ENCODE results near the gene UNC93B1.

Gene UNC93B1, protein sequence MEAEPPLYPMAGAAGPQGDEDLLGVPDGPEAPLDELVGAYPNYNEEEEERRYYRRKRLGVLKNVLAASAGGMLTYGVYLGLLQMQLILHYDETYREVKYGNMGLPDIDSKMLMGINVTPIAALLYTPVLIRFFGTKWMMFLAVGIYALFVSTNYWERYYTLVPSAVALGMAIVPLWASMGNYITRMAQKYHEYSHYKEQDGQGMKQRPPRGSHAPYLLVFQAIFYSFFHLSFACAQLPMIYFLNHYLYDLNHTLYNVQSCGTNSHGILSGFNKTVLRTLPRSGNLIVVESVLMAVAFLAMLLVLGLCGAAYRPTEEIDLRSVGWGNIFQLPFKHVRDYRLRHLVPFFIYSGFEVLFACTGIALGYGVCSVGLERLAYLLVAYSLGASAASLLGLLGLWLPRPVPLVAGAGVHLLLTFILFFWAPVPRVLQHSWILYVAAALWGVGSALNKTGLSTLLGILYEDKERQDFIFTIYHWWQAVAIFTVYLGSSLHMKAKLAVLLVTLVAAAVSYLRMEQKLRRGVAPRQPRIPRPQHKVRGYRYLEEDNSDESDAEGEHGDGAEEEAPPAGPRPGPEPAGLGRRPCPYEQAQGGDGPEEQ

DNA sequence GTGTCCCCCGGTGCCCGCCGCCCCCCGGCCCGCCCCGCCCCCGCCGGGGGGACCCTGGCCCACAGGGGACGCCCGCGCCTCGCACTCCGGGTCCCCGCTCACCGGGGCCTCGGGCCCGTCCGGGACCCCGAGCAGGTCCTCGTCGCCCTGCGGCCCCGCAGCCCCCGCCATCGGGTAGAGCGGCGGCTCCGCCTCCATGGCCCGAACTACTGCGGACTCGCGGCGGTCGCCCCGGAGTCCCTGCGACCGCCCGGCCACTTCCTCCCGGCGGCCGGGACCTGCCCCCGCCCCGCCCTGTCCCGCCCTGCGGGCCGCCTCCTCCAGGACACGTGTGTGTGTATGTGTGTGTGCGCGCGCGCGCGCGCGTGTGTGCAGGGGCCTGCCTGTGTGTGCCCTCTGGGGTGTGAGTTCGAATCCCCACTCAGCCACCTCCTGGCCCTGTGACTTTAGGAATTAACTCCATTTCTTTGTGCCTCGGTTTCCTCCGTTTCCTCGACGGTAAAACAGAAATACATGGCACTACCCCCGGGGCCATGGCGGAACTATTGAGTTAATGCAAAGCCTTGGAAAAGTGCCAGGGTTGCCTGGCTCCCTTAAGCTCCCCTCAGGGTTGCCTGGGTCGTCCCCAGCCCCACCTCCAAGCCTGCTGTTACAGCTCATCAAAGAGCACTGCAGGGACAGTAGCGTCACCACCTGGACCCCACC lies at the start of gene UNC93B1:
TSS of gene UNC93B1 (minus strand) at position 252 of the 705 bp plus-strand sequence. CDS start at position 198, 54 bp downstream.
- Mint-ChIP-seq H3K9me3 (no peaks in the 10 kb centered on the region), H3K4me1 (peaks cover 20% of the 10 kb centered on the region), H3K4me3 (peak within 1 kb of the TSS; percentile 86), H3K27me3 (no peaks in the 10 kb centered on the region), H3K27ac (peak within 1 kb of the TSS; percentile 56), H3K36me3 (no peaks in the 10 kb centered on the region)

DNA sequence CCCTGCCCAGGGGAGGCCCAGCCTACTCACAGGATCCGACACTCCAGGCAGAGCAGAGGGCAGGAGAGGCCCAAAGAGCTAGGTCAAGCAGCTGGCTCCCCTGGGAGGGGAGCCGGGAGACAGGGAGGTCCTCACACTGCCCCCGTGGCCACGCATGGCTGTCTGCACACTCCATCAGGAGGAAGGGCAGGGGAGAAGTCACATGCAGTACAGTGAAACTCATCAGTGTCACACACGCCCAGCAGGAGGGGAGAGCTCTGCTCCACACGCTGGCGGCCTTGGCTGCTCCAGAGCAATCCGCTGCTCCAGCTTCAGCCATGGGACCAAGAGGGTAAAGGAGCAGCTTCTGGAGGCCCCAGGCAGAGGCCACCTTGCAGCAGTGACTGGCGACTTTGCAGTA lies 49.2 kb upstream of the UNC93B1 start:
- Mint-ChIP-seq H3K4me1 (no peaks in the 10 kb centered on the region), H3K27me3 (no peaks in the 10 kb centered on the region), H3K27ac (no peak overlapping the region)

DNA sequence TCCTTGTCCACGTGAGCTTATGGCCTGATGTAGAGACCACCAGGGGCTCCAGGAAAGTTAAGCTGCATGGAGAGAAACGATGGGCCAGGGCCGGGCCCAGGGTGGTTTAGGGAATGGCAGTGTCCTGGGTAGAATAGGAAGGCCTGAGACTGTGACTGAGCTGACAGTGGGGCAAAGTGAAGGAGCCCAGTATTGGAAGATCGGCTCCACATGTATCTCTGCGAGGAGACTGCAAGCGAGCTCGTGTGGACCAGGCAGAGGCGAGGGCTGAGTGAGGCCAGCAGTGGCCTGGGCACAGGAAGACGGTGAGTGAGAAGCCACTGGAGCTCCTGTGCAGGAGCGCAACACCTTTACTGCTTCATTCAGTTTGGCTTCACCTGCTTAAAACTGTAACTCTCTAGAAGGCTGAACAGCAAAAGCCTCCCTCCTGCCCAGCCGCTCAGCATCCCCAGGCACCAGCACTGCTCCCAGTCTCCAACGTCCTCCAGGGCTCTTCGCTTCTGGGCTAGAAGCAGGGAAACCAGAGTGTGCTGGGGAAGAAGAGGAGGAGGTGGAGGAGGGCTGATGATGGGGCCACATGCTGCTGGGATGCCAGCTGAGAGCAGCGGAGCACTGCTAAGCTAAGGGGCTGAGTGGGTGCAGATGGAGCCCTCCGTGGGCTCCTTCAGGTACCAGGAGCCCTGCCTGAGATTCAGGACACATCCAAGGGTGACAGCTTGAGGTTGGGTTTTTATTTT lies 48.4 kb upstream of the UNC93B1 start:
- H3K4me3 Mint-ChIP-seq: no peak overlapping the region
- H3K4me1 Mint-ChIP-seq: no peaks in the 10 kb centered on the region
- no peaks in the 10 kb centered on the region for H3K9me3 Mint-ChIP-seq
- no peak overlapping the region for H3K27ac Mint-ChIP-seq
- H3K36me3 Mint-ChIP-seq: no peaks in the 10 kb centered on the region
- no peaks in the 10 kb centered on the region for H3K27me3 Mint-ChIP-seq

More for the DNA sequence above, 49.2 kb upstream of the UNC93B1 start:
- H3K4me3 Mint-ChIP-seq: no peak overlapping the region
- H3K9me3 Mint-ChIP-seq: no peaks in the 10 kb centered on the region
- H3K36me3 Mint-ChIP-seq: no peaks in the 10 kb centered on the region

DNA sequence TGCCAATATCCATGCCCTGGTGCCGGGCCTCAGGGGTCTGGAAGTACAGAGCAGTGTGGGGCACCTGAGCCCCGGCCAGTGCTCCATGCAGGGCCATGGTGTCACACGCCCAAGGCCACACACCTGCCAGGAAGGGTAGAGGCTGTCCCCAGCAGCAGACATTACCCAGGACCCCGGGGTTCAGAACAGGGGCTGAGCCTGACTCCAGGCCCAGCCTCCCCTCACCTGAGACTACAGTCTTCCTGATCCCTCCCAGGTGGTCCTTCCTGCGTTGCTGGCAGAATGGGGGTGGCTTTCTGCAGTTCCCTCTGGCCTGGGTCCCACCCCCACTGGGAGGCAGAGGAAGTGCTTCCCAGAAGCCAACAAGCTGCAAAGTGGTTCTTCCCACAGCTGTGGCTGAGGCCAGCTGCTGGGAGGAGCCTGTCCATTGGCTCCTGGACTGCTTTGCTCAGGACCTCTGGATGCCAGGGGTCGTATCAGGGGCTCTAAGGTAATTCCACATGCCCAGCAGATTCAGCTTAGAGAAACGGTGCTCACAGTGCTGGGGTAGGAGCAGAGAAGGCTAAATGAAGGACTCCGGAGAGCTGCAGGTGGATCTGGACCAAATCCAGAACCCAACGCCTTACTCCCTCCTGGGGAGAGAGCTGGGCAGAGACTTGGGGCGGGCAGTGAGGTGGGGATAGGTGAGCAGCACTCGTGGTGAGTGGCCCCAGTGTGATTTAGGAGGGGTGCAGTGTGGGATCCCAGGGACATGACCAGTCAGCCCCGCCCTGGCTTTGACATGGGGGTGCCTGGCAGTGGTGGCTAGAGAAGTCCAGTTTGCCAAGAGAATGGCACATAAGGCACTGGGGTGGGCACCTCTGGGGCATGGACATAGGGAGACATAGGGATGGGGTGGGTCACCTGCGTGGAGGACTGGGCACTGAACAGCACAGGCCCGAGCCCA lies 47.6 kb upstream of the UNC93B1 start:
- Mint-ChIP-seq H3K27me3 (no peaks in the 10 kb centered on the region), H3K27ac (no peak overlapping the region), H3K4me3 (no peak overlapping the region), H3K36me3 (no peaks in the 10 kb centered on the region), H3K9me3 (no peaks in the 10 kb centered on the region), H3K4me1 (no peaks in the 10 kb centered on the region)

DNA sequence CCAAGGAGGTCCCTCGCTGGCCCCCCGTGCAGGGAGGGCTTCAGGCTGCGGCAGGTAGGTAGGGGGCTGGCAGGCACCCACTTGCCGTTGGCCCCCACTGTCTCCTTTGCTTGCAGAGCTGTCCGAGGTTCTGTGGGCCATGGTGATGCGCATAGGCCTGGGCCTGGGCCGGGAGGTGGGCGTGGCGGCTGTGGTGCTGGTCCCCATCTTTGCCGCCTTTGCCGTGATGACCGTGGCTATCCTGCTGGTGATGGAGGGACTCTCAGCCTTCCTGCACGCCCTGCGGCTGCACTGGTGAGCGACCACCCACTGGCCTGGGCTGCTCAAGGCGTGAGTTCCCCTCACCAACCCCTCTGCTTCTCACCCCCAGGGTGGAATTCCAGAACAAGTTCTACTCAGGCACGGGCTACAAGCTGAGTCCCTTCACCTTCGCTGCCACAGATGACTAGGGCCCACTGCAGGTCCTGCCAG lies 46.5 kb upstream of the UNC93B1 start:
- H3K9me3 Mint-ChIP-seq: no peaks in the 10 kb centered on the region
- H3K4me3 Mint-ChIP-seq: no peak overlapping the region
- H3K4me1 Mint-ChIP-seq: no peaks in the 10 kb centered on the region
- no peaks in the 10 kb centered on the region for H3K27me3 Mint-ChIP-seq
- peak overlapping the region; percentile 43 for H3K27ac Mint-ChIP-seq
- no peaks in the 10 kb centered on the region for H3K36me3 Mint-ChIP-seq

DNA sequence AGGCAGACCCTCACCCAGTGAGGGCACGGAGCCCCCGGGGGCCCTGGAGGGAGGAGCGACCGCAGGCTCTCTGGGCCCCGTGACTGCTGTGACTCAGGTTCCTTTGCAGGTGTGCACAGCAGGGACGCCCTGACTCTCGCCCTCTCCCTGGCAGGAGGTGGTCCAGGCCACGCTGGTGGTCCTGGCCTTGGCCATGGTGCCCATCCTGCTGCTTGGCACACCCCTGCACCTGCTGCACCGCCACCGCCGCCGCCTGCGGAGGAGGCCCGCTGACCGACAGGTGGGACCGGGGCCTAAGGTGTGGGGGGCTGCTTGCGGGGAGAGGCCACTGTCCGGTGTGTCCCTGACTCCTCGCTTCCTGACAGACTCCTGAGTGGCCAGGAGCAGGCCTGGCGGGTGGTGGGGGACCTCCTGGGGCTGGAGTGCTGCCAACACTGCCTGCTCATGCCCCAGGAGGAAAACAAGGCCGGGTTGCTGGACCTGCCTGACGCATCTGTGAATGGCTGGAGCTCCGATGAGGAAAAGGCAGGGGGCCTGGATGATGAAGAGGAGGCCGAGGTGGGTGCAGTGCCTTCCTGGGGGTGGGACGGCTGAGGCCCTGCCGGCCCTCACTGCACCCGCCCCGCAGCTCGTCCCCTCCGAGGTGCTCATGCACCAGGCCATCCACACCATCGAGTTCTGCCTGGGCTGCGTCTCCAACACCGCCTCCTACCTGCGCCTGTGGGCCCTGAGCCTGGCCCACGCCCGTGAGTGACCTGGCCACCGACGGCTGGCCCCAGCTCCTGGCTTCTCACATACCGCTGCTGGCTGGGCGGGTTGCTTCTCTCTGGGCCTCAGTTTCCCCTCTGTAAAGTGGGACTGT lies 45.8 kb upstream of the UNC93B1 start:
- H3K9me3 Mint-ChIP-seq: no peaks in the 10 kb centered on the region
- no peaks in the 10 kb centered on the region for H3K4me1 Mint-ChIP-seq
- H3K27me3 Mint-ChIP-seq: no peaks in the 10 kb centered on the region
- no peaks in the 10 kb centered on the region for H3K36me3 Mint-ChIP-seq
- H3K4me3 Mint-ChIP-seq: no peak overlapping the region
- no peak overlapping the region for H3K27ac Mint-ChIP-seq

DNA sequence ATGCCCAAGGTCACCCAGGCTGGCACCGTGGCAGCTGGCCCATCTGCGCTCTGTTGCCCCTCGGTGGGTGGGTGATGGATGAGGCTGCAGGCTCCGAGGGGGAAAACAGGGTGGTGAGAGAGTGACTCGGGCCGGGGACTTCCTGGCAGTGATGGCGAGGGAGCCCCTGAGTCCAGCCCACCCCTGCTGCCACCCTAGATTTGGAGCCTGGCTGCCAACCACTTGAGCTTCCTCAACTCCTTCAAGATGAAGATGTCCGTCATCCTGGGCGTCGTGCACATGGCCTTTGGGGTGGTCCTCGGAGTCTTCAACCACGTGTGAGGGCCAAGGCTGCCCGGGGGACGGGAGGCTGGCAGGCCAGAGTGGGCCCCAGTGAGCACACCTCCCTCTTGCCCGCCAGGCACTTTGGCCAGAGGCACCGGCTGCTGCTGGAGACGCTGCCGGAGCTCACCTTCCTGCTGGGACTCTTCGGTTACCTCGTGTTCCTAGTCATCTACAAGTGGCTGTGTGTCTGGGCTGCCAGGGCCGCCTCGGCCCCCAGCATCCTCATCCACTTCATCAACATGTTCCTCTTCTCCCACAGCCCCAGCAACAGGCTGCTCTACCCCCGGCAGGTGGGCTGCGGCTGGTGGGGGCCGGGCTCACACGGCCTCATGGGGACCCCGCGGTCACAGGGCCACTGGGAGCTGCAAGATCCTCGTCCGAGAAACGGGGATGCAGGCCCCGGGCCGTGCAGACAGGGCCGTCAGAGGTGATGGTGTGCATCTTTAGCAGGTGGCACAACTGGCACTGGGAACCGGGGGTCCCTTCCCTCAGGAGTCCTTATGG lies 45.0 kb upstream of the UNC93B1 start:
- Mint-ChIP-seq H3K9me3 (no peaks in the 10 kb centered on the region), H3K36me3 (no peaks in the 10 kb centered on the region), H3K27me3 (no peaks in the 10 kb centered on the region), H3K4me1 (no peaks in the 10 kb centered on the region), H3K4me3 (no peak overlapping the region), H3K27ac (no peak overlapping the region)

DNA sequence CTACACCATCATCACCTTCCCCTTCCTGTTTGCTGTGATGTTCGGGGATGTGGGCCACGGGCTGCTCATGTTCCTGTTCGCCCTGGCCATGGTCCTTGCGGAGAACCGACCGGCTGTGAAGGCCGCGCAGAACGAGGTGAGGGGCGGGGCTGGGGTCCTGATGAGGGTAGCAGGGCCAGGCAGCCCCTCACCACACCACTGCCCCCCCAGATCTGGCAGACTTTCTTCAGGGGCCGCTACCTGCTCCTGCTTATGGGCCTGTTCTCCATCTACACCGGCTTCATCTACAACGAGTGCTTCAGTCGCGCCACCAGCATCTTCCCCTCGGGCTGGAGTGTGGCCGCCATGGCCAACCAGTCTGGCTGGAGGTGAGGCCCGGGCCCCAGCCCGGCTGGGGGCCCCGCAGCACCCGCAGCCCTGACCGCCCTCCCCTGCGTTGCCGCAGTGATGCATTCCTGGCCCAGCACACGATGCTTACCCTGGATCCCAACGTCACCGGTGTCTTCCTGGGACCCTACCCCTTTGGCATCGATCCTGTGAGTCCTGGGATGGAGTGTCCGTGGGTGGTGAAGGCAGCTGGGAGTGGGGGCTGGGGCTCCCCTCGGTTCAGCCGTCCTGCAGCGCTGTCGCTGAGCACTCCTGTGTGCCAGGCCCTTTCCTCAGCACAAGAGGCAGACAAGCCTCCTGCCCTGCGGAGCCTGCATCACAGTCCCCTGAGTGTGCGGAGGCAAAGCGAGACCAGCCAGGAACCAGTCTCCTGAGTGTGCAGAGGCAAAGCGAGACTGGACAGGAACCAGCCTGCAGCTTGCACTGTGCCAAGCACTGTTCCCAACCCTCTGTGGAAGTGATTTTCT lies 43.8 kb upstream of the UNC93B1 start:
- Mint-ChIP-seq H3K4me1 (no peaks in the 10 kb centered on the region), H3K27ac (no peak overlapping the region), H3K4me3 (no peak overlapping the region), H3K9me3 (no peaks in the 10 kb centered on the region), H3K27me3 (no peaks in the 10 kb centered on the region), H3K36me3 (no peaks in the 10 kb centered on the region)

DNA sequence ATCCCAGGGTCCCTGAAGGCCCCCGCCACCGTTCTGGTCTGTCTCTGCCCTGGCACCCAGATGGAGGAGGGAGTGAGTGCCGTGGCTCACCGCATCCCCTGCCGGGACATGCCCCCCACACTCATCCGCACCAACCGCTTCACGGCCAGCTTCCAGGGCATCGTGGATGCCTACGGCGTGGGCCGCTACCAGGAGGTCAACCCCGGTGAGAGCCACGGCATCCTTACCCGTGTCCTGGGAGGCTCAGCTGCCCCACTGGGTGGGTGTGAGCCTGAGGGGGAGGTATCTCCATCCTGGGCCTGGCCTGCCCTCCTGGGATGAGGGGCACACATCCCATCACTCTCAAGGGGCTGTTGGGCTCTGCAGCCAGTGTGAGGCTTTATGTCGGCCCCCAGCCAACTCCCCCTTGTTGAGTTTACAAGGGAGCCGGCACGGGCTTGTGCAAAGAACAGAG lies 41.0 kb upstream of the UNC93B1 start:
- no peaks in the 10 kb centered on the region for H3K9me3 Mint-ChIP-seq
- H3K27me3 Mint-ChIP-seq: no peaks in the 10 kb centered on the region
- H3K4me3 Mint-ChIP-seq: no peak overlapping the region
- no peak overlapping the region for H3K27ac Mint-ChIP-seq
- peaks cover 4% of the 10 kb centered on the region for H3K4me1 Mint-ChIP-seq
- H3K36me3 Mint-ChIP-seq: no peaks in the 10 kb centered on the region

DNA sequence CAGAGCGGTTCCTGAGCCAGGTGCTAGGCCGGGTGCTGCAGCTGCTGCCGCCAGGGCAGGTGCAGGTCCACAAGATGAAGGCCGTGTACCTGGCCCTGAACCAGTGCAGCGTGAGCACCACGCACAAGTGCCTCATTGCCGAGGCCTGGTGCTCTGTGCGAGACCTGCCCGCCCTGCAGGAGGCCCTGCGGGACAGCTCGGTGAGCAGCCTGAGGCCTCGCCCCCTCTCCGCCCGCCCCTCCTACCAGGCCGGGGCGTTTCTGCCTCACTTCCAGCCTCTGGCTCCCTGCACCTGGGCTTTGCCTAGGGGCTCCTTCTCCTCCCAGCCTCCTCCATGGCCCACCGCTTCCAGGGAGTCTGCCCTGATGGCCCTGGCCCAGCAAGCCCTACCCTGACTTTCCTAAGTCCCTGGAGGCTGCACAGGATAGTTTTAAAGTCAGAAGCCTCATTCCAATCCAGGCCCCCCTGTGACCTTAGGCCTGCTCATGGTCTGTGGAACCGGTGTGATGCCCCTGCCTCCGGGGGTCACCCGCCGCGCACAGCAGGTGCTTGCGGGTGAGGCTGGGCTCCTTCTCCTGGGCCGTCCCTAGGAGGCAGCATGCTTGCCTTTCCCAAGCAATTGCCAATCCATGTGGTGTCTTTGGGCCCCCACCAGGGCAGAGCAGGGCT lies 40.4 kb upstream of the UNC93B1 start:
- Mint-ChIP-seq H3K27ac (no peak overlapping the region), H3K9me3 (no peaks in the 10 kb centered on the region), H3K4me3 (no peak overlapping the region), H3K4me1 (peaks cover 4% of the 10 kb centered on the region), H3K27me3 (no peaks in the 10 kb centered on the region), H3K36me3 (no peaks in the 10 kb centered on the region)

DNA sequence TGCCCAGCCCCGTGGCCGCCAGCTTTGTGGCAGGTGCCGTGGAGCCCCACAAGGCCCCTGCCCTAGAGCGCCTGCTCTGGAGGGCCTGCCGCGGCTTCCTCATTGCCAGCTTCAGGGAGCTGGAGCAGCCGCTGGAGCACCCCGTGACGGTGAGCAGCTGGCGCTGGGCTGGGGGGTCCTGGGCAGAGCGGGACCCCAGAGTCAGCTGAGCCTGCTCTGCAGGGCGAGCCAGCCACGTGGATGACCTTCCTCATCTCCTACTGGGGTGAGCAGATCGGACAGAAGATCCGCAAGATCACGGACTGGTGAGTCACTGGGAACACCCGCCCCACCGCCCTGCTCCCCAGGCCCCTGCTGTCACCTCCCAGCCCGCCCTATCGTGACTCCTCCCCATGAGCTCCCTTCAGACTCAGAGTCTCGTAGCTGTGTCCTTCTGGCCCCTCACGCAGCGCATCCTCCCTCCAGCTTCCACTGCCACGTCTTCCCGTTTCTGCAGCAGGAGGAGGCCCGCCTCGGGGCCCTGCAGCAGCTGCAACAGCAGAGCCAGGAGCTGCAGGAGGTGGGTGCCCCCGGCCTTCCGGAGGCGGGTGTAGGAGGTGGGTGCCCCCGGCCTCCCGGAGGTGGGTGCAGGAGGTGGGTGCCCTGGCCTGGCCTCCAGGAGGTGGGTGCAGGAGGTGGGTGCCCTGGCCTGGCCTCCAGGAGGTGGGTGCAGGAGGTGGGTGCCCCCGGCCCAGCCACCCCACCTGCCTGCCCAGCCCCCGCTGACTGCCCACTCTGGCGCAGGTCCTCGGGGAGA lies 39.6 kb upstream of the UNC93B1 start:
- Mint-ChIP-seq H3K9me3 (no peaks in the 10 kb centered on the region), H3K4me3 (no peak overlapping the region), H3K27me3 (no peaks in the 10 kb centered on the region), H3K27ac (no peak overlapping the region), H3K36me3 (no peaks in the 10 kb centered on the region), H3K4me1 (peaks cover 4% of the 10 kb centered on the region)

Measured in activated naive CD4-positive, alpha-beta T cell treated with anti-CD3 and anti-CD28 coated beads, Interleukin-2, amount 50 U/mL, for 24 hours (primary cell).